ENCODE results near the gene APOLD1.
"Not testable (repeated sequence)": the region's sequence is repeated elsewhere in the genome, so short reads cannot be mapped to it uniquely, and the experiment has no call there.

The APOLD1 gene

DNA sequence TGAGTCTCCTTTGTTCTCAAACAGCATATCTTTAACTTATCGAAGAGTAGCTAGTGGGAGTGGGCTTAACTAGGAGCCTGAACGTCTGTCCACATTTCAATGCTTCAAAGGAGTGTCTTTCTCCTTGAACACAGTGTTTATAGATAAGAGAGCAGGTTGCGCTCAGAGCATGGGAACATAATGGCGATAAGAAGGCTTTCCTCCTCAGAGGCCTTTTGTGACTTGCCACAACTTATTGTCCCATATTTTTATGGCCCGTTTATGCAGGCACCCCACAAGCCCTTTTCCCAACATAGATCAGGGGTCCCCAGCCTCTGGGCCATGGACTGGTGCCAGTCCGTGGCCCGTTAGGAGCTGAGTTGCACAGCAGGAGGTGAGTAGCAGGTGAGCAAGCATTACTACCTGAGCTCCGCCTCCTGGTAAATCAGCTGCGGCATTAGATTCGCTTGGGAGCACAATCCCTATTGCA is 25.1 kb downstream of the APOLD1 start:
- no peak for DNase-seq

DNA sequence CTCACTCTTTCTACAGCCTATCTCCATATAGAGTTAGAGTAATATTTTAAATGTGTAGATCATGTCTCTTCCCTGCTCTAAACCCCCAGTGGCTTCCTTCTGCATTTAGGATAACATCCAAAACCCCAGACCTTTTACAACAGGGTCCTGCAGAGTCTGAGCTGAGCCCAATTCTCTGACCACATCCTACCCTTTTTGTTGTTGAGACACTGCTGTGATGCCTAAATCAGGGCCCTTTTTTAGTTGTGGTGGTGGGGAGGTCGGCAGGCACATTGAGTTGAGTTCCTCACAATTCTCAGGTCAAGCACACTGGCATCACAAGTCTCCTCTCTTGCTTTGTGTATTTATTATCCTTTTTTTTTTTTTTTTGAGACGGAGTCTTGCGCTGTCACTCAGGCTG is 25.9 kb downstream of the APOLD1 start:
- DNase-seq, result peak; percentile 12

- DNase-seq, result no peak
These were observed 26.7 kb downstream of the APOLD1 start for GRCh38 chr12:12812174-12812573.

DNA sequence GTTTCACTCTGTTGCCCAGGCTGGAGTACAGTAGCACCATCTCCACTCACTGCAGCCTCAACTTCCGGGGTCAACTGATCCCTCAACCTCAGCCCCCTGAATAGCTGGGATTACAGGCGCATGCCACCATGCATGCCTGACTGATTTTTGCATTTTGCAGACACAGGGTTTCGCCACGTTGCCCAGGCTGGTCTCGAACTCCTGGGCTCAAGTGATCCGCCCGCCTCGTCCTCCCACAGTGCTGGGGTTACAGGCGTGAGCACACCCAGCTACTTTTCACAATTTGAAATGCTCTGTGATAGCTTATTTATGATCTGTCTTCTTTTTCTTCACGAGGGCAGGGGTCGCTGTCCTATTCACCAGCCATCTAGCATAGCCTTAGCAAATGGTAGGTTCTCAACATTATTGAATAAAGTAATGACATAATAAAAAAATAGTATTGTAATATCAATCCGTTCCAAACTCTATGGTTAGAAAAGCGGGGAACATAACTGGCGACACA is 27.2 kb downstream of the APOLD1 start:
- no peak for DNase-seq

GRCh38 chr12:12813120-12814101 is 28.0 kb downstream of the APOLD1 start, which contains the start of gene DDX47:
Gene DDX47 (plus strand): TSS chr12:12813346. CDS start chr12:12813368, 22 bp downstream.
- DNase-seq, result peak; percentile 67

DNA sequence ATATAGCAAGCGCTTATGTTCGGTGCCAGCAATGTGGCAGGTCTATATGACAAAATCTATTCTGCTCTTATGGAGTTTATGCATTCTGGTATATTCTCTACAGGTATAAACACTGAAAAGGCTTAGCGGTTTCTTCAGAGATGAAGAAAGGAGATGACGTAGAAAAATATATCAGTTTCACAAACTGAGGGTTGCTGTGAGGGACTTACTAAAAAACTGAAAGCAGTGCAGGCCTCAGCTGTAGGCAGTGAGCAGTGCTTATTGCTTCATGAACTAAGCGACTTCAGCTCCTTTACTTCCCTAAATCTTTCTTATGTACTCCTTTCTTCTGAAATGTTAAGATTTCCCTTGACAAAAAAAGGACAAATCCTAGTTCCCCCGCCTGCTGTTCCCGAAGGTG is 32.2 kb downstream of the APOLD1 start:
- no peak for DNase-seq

GRCh38 chr12:12818701-12819100 is 33.2 kb downstream of the APOLD1 start:
- no peak for DNase-seq

DNA sequence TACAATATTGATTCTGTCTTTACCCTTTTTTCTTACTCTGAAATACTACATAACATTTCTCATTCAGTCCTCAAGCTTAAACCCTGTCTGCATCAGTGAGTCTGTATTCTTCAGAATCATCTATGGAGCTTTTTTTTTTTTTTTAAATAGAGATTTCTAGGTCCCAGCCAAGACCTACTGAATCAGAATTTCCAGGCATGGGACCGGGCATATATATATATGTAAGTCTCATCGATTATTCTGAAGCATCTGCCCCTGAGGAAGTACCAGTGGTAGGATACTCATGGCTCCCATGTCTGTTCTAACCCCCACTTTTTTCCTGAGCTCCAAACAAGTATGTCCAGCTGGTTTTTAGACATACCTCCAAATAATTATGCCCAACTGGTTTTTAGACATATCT is 33.8 kb downstream of the APOLD1 start:
- no peak for DNase-seq

GRCh38 chr12:12819752-12820311 is 34.4 kb downstream of the APOLD1 start:
- DNase-seq, result no peak

DNA sequence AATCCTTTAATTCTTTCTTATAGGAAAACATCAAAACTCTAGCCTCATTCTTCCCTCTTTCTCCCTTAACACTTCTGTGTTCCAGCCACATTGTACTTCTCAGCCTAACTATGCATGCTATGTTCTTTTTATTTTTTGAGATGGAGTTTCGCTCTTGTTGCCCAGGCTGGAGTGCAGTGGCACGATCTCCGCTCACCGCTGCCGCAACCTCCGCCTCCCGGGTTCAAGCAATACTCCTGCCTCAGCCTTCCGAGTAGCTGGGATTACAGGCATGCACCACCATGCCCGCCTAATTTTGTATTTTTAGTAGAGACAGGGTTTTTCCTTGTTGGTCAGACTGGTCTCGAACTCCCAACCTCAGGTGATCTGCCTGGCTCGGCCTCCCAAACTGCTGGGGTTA is 34.9 kb downstream of the APOLD1 start:
- DNase-seq, result not testable (repeated sequence)

DNA sequence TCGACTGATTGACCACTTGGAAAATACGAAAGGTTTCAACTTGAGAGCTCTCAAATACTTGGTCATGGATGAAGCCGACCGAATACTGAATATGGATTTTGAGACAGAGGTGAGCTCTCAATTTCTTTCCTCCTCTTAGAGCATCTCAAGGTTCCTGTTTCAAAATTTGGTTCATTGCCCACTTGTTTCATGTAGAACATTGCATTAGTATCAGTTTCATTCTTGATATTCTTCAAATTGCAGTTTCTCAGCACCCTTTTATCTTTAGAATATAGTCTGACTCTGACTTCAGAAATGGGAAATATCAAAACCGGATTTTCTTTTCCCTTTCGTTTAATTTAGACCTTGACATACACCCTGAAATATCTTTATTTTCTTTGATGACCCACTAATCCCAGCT is 36.5 kb downstream of the APOLD1 start:
- no peak for DNase-seq

DNA sequence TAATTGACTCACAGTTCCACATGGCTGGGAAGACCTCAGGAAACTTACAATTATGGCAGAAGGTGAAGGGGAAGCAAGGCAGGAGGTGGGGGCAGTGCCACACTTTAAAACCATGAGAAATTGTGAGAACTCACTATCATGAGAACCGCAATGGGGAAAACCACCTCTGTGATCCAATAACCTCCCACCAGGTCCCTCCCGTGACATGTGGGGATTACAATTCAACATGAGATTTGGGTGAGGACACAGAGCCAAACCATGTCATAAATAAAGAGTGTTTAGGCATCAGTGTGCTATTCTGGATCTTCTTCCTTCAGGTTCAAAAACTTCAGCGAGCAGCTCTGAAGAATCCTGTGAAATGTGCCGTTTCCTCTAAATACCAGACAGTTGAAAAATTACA is 37.4 kb downstream of the APOLD1 start:
- DNase-seq, result no peak

DNA sequence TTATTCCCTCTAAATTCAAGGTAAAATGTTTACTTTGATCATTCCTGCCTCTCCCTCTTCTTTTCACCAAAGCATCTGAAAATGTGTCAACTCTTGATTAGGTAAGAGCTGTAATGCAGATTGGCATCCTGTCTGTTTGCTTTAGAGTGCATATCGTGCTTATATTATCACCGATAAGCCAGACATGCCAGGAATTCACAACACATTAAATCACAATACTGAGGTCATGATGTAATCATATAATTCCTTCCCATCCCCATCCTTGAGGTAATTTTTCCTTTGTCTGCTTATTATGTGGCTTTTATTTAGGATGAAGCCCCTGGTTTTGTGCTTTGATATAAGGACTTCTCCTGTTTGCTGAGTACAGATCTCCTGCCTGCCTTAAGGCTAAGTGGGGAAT is 37.8 kb downstream of the APOLD1 start:
- DNase-seq, result no peak

- DNase-seq, result no peak
These were observed 38.4 kb downstream of the APOLD1 start for GRCh38 chr12:12823811-12824210.

DNA sequence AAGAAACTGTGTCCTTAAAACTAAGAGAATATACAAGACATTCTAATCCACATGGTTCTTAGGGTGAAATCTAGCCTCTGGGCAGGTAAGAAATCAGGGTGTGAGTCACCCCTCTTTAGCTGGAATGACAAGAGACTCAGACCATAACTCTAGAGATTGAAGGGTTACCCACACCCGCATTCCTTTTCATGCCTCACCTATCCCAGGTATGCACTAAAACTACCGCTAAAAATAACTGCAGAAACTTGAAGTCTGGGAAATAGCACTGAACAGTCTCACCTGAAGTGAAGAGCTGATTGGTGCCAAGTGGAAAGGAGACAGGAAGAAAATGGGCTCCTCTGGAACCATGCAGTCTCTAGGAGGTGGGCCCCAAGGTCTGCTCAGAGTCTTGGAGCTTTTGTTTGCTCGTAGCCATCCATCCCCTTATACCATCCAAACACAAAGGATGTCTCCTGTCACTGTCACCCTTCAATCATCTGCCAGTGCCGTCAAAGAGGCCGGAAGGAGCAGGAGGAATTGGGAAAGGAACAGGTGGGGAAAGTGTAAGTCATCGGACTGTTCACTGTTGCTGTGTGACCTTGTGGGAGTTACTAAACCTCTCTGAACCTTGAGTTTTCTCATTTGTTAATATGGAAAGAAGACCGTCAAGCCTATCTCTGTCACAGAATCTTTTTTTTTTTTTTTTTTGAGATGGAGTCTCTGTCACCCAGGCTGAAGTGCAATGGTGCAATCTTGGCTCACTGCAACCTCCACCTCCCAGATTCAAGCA is 50.1 kb downstream of the APOLD1 start:
- no peak for DNase-seq

- DNase-seq, result no peak
These were observed 51.1 kb downstream of the APOLD1 start for GRCh38 chr12:12836571-12836970.

DNA sequence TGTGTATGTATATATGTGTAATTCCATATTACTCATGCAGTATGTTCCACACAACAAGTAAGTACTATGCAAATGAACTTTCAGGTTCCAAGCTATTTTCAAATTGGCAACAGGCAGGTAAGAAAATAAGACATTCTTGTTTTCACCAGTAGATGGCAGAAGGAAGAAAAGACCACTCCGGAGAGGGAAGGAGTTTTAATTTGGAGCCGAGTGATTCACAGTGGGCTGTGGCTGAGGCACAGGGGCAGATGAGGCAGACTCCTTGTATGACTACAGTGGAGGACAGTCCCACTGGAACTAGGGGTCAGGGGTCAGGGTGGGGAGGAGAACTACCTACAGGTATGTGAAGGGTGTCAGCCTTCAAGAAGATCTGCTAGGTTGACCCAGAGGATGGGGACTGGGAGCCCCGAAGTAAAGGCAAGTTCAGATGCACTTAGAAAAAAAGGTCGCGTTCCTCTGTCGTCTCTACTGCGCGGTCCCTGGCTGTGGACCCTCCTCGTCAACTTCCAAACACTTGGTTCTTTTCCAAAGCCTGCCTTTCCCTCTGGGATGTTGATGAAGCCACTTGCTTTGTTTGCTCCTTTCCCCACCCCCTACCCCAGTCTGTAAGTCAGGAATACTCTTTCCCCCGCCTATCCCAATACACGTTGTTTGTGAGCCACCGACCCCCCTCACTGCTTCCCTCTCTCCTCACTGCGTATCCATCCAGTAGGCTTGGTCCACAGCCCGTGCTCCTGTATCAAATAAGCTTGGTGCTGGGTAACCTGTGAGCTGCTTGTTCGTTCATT is 51.8 kb downstream of the APOLD1 start:
- peak; percentile 10 for DNase-seq

DNA sequence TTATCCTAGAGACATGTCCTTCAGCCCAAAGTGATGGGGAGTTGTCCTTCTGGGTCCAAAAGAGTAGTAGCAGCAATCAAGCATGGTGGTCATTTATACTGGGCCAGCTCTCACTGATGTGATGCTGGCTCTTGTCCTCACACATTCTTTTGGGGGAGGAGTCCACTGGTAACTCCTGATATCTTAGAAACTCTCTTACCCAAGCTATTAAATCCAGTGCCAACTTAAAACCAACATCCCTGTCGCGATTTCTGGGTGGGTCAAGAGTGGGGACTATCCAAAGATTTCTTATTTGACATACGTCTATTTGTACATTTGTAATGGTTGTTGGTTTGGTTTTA is 52.3 kb downstream of the APOLD1 start:
- no peak for DNase-seq

GRCh38 chr12:12839003-12839395 is 53.5 kb downstream of the APOLD1 start:
- no peak for DNase-seq

- not testable (repeated sequence) for DNase-seq
These were observed 54.0 kb downstream of the APOLD1 start for GRCh38 chr12:12839439-12839838.

- no peak for DNase-seq
These were observed 54.6 kb downstream of the APOLD1 start for GRCh38 chr12:12839873-12840579.

- DNase-seq, result no peak
These were observed 55.1 kb downstream of the APOLD1 start for GRCh38 chr12:12840580-12840899.

Data from GDM1 (cell line).